Uterus (tissue), 4 donors: ENCODE data around the gene INPP5J. TPM values are rescaled to one million over a fixed set of nuclear protein-coding genes. Genes with fewer than 3 reads are reported as not detected.

ENCODE experiments used
- DNase-seq, 2 donors: peaks; one replicate each; pipeline ENCODE4 v3.0.0-alpha.2; 2019 to 2020
- H3K27ac ChIP-seq, 2 donors: fragments of 200-600 bp; sonication (generic); 1 replicate in 1 of 2; 2 replicates in 1 of 2; pipeline ENCODE4 v1.5.1; 2016 to 2018
- H3K27me3 ChIP-seq, 2 donors: fragments of 200-600 bp; sonication (generic); one replicate each; pipeline ENCODE4 v1.5.1; 2018 to 2019; ENCODE audit warnings: control low read depth in 1 of 2
- H3K36me3 ChIP-seq, 2 donors: fragments of 200-600 bp; sonication (generic); one replicate each; pipeline ENCODE4 v1.5.1; 2019; ENCODE audit warnings: control low read depth in 1 of 2
- H3K4me1 ChIP-seq, 2 donors: fragments of 200-600 bp; sonication (generic); one replicate each; pipeline ENCODE4 v1.5.1; 2018 to 2019; ENCODE audit warnings: control low read depth in 1 of 2
- H3K4me3 ChIP-seq, 2 donors: fragments of 200-600 bp; sonication (generic); 1 replicate in 1 of 2; 2 replicates in 1 of 2; pipeline ENCODE4 v1.5.1; 2018 to 2019; ENCODE audit warnings: mild to moderate bottlenecking in 1 of 2
- H3K9me3 ChIP-seq, 2 donors: fragments of 200-600 bp; sonication (generic); one replicate each; pipeline ENCODE4 v1.5.1; 2019; ENCODE audit warnings: control low read depth in 1 of 2
- POLR2A ChIP-seq, 2 donors: fragments of 450-650 bp; IDR thresholded peaks; one replicate each; pipeline ENCODE4 v1.6.1; 2016; ENCODE audit warnings: antibody characterized with exemption in 2 of 2, mild to moderate bottlenecking in 1 of 2, moderate library complexity in 1 of 2
- intact Hi-C: fragments of 100-400 bp; cut with DNase I; formaldehyde crosslinking; loops from one replicate; pipeline ENCODE4 v1.15.1; 2023; ENCODE audit warnings: low total_unique reads
- total RNA-seq, 4 donors: library from RNA; depleted of rRNA in 3 of 4; stranded (reverse); fragments of >200 nt in 3 of 4; gene quantifications; one replicate each; pipeline versions ENCODE4 v1.1.0 to v1.2.4, GENCODE V29; 2014 to 2023
- TF ChIP-seq, protein P1 (sequence below), 4 experiments: fragments of 200-600 bp in 2 of 4; fragments of 450-650 bp in 2 of 4; sonication (generic) in 2 of 4; IDR thresholded peaks; one replicate each; pipeline ENCODE4 v1.5.1; 2016 to 2019; ENCODE audit warnings: antibody characterized with exemption in 4 of 4, mild to moderate bottlenecking in 2 of 4, moderate library complexity in 1 of 4
- donor health status: DM: yes; HTN: yes; CAD: no.

The INPP5J gene
- total RNA-seq, 4 donors from 2014 or later, result 0.59 to 7.9 (median 3.0) TPM

DNA sequence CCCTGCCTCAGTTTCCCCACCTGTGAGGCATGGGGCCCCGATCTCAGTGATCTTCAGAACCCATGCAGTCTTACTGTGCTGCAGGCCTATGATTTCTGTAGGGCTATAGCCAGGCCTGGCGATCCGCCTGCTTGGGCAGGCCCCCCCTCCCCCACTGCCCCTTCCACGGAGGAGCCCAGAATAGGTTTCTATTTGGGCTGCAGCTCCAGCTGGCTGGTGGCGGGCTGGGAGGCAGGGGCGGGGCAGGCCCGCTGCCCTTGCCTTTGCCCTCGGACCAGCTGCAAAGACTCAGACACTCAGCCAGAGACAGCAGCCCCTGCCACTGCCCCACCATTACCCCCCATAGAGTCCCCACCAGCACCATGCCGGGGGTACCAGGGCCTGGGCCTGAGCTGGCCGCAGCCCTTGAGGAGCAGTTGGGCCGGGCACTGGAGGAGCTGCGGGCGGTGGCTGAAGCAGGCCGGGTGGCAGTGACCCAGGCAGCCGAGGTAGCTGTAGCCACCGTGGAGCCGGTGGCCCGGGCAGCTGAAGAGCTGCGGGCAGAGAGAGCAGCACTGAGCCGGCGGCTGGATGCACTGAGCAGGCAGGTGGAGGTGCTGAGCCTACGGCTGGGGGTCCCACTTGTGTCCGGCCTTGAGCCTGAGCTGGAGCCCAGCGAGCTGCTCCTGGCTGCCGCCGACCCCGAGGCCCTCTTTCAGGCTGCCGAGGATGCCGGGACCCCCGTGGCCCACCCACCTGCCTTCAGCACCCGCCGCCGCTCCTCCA is 29.5 kb upstream of the INPP5J start:
- peak; percentile 75 to 76 for DNase-seq
- H3K9me3 ChIP-seq, result no peaks in the 10 kb centered on the region
- no peaks in the 10 kb centered on the region for H3K27me3 ChIP-seq
- intact Hi-C loops, result no loop called here
- peaks cover 7 to 26% of the 10 kb centered on the region in 2 donors for H3K4me1 ChIP-seq
- H3K4me3 ChIP-seq, result peak overlapping the region in 1 of 2 donors; percentile 1
- H3K27ac ChIP-seq, result peak overlapping the region; percentile 96
- no peak for TF ChIP-seq POLR2A (IDR thresholded peaks at IDR 0.05)
- TF ChIP-seq, protein P1, sequence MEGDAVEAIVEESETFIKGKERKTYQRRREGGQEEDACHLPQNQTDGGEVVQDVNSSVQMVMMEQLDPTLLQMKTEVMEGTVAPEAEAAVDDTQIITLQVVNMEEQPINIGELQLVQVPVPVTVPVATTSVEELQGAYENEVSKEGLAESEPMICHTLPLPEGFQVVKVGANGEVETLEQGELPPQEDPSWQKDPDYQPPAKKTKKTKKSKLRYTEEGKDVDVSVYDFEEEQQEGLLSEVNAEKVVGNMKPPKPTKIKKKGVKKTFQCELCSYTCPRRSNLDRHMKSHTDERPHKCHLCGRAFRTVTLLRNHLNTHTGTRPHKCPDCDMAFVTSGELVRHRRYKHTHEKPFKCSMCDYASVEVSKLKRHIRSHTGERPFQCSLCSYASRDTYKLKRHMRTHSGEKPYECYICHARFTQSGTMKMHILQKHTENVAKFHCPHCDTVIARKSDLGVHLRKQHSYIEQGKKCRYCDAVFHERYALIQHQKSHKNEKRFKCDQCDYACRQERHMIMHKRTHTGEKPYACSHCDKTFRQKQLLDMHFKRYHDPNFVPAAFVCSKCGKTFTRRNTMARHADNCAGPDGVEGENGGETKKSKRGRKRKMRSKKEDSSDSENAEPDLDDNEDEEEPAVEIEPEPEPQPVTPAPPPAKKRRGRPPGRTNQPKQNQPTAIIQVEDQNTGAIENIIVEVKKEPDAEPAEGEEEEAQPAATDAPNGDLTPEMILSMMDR (IDR thresholded peaks at IDR 0.05), result no peak
- H3K36me3 ChIP-seq, result no peaks in the 10 kb centered on the region

- intact Hi-C loops, result no loop called here
- H3K36me3 ChIP-seq, result no peaks in the 10 kb centered on the region
- TF ChIP-seq, protein P1 (IDR thresholded peaks at IDR 0.05), result no peak
- no peak for TF ChIP-seq POLR2A (IDR thresholded peaks at IDR 0.05)
- H3K4me1 ChIP-seq, result peaks cover 7 to 26% of the 10 kb centered on the region in 2 donors
- H3K27ac ChIP-seq, result peak overlapping the region; percentile 96
- no peaks in the 10 kb centered on the region for H3K27me3 ChIP-seq
- H3K9me3 ChIP-seq, result no peaks in the 10 kb centered on the region
- peak; percentile 48 to 51 for DNase-seq
- no peak overlapping the region for H3K4me3 ChIP-seq
Measured at GRCh38 chr22:31094021-31094551, 28.7 kb upstream of the INPP5J start.

DNA sequence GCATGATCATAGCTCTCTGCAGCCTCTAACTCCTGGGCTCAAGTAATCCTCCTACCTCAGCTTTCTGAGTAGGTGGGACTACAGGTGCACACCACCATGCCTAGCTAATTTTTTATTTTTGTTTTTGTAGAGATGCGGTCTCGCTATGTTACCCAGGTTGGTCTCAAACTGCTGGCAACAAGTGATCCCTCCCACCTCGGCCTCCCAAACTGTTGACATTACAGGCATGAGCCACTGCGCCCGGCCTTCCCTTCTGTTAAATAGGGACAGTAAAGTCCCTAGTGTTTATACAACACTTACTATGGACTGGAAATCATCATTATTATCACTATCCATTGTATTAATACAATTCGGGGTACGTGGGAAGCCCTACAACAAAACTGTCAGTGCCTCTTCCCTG is 28.0 kb upstream of the INPP5J start:
- intact Hi-C loops, result no loop called here
- no peaks in the 10 kb centered on the region for H3K9me3 ChIP-seq
- no peak for DNase-seq
- no peak overlapping the region for H3K4me3 ChIP-seq
- H3K27ac ChIP-seq, result peak overlapping the region; percentile 96 to 100
- H3K4me1 ChIP-seq, result peaks cover 7 to 20% of the 10 kb centered on the region in 2 donors
- H3K27me3 ChIP-seq, result no peaks in the 10 kb centered on the region
- H3K36me3 ChIP-seq, result no peaks in the 10 kb centered on the region
- TF ChIP-seq, protein P1 (IDR thresholded peaks at IDR 0.05), result no peak
- TF ChIP-seq POLR2A (IDR thresholded peaks at IDR 0.05), result no peak

- intact Hi-C loops, result no loop called here
- H3K36me3 ChIP-seq, result no peaks in the 10 kb centered on the region
- no peak overlapping the region for H3K4me3 ChIP-seq
- no peak for TF ChIP-seq POLR2A (IDR thresholded peaks at IDR 0.05)
- TF ChIP-seq, protein P1 (IDR thresholded peaks at IDR 0.05), result no peak
- H3K4me1 ChIP-seq, result peaks cover 7 to 17% of the 10 kb centered on the region in 2 donors
- no peaks in the 10 kb centered on the region for H3K27me3 ChIP-seq
- DNase-seq, result no peak
- peak overlapping the region; percentile 96 to 100 for H3K27ac ChIP-seq
- H3K9me3 ChIP-seq, result no peaks in the 10 kb centered on the region
Measured at GRCh38 chr22:31095637-31096249, 27.0 kb upstream of the INPP5J start.
